Measurements from ENCODE around the gene B3GALT4.

Gene B3GALT4

DNA sequence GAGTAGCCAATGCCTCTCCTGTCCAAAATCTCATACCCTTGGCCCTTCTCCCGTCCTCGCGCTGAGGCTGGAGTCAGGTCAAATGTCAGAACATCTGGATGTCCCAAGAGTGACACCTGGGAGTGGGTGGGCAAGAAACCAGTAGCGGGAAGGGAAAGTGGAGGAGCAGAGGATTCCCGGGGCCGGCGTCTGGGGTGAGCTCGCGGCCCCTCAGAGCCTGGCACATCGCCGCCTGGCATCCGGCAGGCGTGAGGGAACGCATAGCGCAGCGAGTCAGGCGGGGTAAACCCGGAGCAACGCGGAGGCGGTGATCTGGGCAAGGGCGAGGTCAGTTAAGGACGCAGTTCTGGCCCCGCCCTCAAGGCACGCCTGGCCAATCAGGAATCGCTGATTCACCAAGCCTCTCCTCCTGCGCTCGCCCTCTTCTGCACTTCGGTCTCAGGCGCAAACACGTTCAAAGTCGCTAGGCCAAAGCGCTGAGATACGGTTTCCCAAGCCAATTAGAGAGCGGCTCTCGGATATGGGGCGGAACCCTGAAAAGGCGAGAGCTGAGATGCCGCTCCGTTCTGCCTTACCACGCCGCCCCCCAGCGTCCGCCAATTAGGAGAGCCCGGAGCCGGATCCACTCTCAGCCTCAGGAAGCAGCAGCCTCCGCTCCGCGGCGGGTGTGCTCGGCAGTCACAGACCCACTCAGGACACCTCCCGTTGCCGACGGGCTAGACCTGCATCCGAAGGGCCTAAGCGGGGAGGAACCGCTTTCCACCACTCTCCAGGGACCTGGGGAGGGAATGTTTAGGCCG lies 27.8 kb upstream of the B3GALT4 start:
- ATAC-seq (ENCODE audit: low read depth) (peak; percentile 90), DNase-seq (ENCODE audit: low spot score) (peak; percentile 98)
- Histone ChIP-seq H3K27ac (ENCODE audit: poor library complexity, severe bottlenecking) (peak overlapping the region; percentile 83), H3K27me3 (ENCODE audit: insufficient read depth, poor library complexity, severe bottlenecking) (no peaks in the 10 kb centered on the region), H3K36me3 (ENCODE audit: low read depth) (peaks cover 13% of the 10 kb centered on the region), H3K4me1 (ENCODE audit: insufficient read depth, poor library complexity, severe bottlenecking) (peaks cover 10% of the 10 kb centered on the region), H3K9me3 (ENCODE audit: severe bottlenecking) (no peaks in the 10 kb centered on the region), H3K4me3 (ENCODE audit: severe bottlenecking) (peak overlapping the region; percentile 38)
- TF ChIP-seq, protein P1, sequence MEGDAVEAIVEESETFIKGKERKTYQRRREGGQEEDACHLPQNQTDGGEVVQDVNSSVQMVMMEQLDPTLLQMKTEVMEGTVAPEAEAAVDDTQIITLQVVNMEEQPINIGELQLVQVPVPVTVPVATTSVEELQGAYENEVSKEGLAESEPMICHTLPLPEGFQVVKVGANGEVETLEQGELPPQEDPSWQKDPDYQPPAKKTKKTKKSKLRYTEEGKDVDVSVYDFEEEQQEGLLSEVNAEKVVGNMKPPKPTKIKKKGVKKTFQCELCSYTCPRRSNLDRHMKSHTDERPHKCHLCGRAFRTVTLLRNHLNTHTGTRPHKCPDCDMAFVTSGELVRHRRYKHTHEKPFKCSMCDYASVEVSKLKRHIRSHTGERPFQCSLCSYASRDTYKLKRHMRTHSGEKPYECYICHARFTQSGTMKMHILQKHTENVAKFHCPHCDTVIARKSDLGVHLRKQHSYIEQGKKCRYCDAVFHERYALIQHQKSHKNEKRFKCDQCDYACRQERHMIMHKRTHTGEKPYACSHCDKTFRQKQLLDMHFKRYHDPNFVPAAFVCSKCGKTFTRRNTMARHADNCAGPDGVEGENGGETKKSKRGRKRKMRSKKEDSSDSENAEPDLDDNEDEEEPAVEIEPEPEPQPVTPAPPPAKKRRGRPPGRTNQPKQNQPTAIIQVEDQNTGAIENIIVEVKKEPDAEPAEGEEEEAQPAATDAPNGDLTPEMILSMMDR (IDR thresholded peaks at IDR 0.05; ENCODE audit: poor library complexity, severe bottlenecking): no peak

DNA sequence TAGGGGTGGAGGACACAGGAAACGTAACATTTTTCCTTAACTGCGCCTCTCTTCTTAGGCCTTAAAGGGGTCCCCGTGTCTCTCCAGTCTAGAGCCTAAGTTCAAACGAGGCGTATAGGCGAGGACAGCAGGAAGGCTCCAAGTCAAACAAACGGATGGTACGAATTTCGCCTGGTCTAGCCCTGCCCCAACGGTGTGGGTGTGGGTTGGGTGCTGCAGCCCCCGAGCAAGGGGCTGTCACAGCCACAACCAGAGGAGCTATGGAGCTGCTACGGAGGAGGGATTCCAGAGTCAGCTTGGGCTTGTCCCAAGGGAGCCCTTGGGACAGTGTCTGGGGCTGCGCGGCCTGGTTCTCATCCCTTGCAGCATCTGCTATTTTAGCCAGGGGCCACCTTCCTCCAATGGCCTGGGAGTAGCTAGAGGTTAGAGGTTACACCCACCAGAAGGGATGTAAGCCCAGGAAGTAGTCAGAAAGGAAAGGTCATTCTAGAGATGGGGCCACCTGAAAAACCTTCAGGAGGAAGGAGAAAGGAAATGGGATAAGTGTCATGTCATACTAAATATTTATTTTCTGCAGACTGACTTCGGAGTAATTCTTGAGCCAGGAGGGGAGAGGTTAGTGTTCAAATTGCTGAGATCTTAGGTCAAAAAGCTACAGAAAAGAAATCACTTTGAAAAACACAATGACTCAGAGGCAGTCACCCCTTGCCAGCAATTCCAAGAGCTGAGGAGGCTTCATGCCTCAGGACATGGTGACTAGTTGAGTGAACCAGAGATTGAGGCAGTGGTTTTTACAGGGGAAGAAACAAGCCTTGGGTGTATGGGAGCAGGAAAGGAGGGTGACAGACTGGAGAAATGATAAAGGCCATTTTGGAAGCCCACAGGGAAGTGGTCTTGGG lies 26.9 kb upstream of the B3GALT4 start:
- DNase-seq (ENCODE audit: low spot score) (peak; percentile 28), ATAC-seq (ENCODE audit: low read depth) (peak; percentile 24)
- H3K27ac ChIP-seq (ENCODE audit: poor library complexity, severe bottlenecking): peak overlapping the region; percentile 83
- H3K4me1 ChIP-seq (ENCODE audit: insufficient read depth, poor library complexity, severe bottlenecking): peaks cover 14% of the 10 kb centered on the region
- peak overlapping the region; percentile 38 for H3K4me3 ChIP-seq (ENCODE audit: severe bottlenecking)
- H3K36me3 ChIP-seq (ENCODE audit: low read depth): peaks cover 18% of the 10 kb centered on the region
- H3K9me3 ChIP-seq (ENCODE audit: severe bottlenecking): no peaks in the 10 kb centered on the region
- TF ChIP-seq, protein P1 (IDR thresholded peaks at IDR 0.05; ENCODE audit: poor library complexity, severe bottlenecking): no peak
- no peaks in the 10 kb centered on the region for H3K27me3 ChIP-seq (ENCODE audit: insufficient read depth, poor library complexity, severe bottlenecking)

DNA sequence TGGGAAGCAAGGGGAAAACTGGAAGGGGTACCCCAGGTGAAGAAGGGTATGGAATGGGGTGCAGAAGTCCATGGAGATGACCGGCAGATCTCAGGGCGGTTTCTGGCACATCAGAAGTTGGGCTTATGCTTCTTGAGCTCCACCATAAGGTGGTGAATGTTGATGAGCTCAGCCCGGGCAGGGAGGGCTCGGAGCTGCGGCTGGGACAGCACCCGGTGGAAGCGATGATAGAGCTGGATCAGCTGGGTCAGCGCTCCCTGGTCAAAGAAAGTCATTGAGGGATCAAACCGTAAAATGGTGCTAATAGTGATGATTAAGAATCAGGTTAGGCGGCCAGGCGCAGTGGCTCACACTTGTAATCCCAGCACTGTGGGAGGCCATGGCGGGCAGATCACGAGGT lies 26.2 kb upstream of the B3GALT4 start:
- H3K9me3 ChIP-seq (ENCODE audit: severe bottlenecking): no peaks in the 10 kb centered on the region
- H3K4me1 ChIP-seq (ENCODE audit: insufficient read depth, poor library complexity, severe bottlenecking): peaks cover 14% of the 10 kb centered on the region
- peak overlapping the region; percentile 83 for H3K27ac ChIP-seq (ENCODE audit: poor library complexity, severe bottlenecking)
- DNase-seq (ENCODE audit: low spot score) (no peak), ATAC-seq (ENCODE audit: low read depth) (no peak)
- TF ChIP-seq, protein P1 (IDR thresholded peaks at IDR 0.05; ENCODE audit: poor library complexity, severe bottlenecking): no peak
- H3K27me3 ChIP-seq (ENCODE audit: insufficient read depth, poor library complexity, severe bottlenecking): no peaks in the 10 kb centered on the region
- H3K36me3 ChIP-seq (ENCODE audit: low read depth): peaks cover 20% of the 10 kb centered on the region
- H3K4me3 ChIP-seq (ENCODE audit: severe bottlenecking): no peak overlapping the region

DNA sequence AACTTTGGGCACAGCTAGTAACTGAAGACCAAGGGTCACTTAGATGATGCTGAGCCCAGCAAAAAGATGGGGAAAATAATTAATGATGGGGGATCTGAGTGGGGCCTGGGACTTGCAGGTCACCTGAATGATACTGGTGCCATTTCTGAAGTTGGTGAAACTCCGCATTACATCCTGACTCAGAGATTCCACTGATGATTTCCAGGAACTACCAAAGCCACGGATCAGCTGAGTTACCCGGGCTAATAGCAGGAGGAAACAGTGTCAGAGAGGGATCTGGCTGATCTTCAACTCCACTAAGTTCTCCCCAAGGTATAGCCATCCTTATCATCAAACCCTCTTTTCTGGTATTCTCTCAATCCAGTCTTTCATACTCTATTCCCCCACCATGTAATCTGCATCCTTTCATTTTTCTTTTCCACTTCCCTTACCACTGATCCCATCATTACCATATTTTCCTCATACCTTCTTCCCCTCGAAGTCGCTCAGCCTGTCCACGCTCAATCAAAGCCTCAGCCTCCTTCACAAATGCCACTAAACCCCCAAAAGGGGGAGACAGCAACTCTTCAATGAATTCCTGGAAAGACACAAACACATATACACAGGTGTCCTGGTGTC lies 25.4 kb upstream of the B3GALT4 start:
- DNase-seq (ENCODE audit: low spot score) (no peak), ATAC-seq (ENCODE audit: low read depth) (no peak)
- Histone ChIP-seq H3K9me3 (ENCODE audit: severe bottlenecking) (no peaks in the 10 kb centered on the region), H3K4me1 (ENCODE audit: insufficient read depth, poor library complexity, severe bottlenecking) (peaks cover 14% of the 10 kb centered on the region), H3K4me3 (ENCODE audit: severe bottlenecking) (no peak overlapping the region), H3K36me3 (ENCODE audit: low read depth) (peaks cover 20% of the 10 kb centered on the region), H3K27ac (ENCODE audit: poor library complexity, severe bottlenecking) (no peak overlapping the region), H3K27me3 (ENCODE audit: insufficient read depth, poor library complexity, severe bottlenecking) (no peaks in the 10 kb centered on the region)
- TF ChIP-seq, protein P1 (IDR thresholded peaks at IDR 0.05; ENCODE audit: poor library complexity, severe bottlenecking): no peak

Data from RWPE2 (cell line).